Measurements from ENCODE around the gene USP17L15. TPM values are rescaled to one million over a fixed set of nuclear protein-coding genes. Genes with fewer than 3 reads are reported as not detected.

USP17L15 gene, protein sequence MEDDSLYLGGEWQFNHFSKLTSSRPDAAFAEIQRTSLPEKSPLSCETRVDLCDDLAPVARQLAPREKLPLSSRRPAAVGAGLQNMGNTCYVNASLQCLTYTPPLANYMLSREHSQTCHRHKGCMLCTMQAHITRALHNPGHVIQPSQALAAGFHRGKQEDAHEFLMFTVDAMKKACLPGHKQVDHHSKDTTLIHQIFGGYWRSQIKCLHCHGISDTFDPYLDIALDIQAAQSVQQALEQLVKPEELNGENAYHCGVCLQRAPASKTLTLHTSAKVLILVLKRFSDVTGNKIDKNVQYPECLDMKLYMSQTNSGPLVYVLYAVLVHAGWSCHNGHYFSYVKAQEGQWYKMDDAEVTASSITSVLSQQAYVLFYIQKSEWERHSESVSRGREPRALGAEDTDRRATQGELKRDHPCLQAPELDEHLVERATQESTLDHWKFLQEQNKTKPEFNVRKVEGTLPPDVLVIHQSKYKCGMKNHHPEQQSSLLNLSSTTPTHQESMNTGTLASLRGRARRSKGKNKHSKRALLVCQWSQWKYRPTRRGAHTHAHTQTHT
- not detected in 2 replicates for total RNA-seq

GRCh38 chr4:9234085-9234484, at the start of gene USP17L15:
Gene USP17L15 (plus strand): TSS chr4:9234385. CDS start chr4:9234385, 0 bp downstream.

DNA sequence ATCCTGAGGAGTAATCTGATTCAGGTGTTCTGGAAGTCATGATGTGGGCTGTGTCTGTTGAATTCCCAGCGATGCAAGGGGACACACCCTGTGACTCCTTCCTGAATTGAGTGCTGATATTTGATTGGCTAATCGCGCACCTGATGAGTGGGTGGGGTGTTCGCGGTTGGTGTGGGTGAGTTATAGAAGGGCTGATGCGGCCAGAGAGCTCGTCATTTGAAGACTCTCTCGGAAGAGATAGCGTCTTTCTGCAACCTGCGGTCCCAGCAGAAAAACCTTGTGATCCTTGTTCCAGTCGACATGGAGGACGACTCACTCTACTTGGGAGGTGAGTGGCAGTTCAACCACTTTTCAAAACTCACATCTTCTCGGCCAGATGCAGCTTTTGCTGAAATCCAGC, 23.8 kb upstream of the USP17L15 start, which contains the start of gene USP17L10:
USP17L10 (plus strand) TSS at position 301 of the 400 bp plus-strand sequence; CDS start at position 301, 0 bp downstream.

DNA sequence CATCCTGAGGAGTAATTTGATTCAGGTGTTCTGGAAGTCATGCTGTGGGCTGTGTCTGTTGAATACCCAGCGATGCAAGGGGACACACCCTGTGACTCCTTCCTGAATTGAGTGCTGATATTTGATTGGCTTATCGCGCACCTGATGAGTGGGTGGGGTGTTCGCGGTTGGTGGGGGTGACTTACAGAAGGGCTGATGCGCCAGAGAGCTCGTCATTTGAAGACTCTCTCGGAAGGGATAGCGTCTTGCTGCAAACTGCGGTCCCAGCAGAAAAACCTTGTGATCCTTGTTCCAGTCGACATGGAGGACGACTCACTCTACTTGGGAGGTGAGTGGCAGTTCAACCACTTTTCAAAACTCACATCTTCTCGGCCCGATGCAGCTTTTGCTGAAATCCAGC, 19.1 kb upstream of the USP17L15 start, which contains the start of gene USP17L11:
USP17L11 (plus strand) TSS at position 301 of the 400 bp plus-strand sequence; CDS start at position 301, 0 bp downstream.

GRCh38 chr4:9219852-9220251, 14.3 kb upstream of the USP17L15 start, which contains the start of gene USP17L12:
Gene USP17L12 (plus strand): TSS chr4:9220152. CDS start chr4:9220152, 0 bp downstream.

GRCh38 chr4:9224596-9224995, 9.6 kb upstream of the USP17L15 start, which contains the start of gene USP17L13:
Gene USP17L13 (plus strand): TSS chr4:9224896. CDS start chr4:9224896, 0 bp downstream.

GRCh38 chr4:9243579-9243978, 9.4 kb downstream of the USP17L15 start, which contains the start of gene USP17L17:
Gene USP17L17 (plus strand): TSS chr4:9243879. CDS start chr4:9243879, 0 bp downstream.

DNA sequence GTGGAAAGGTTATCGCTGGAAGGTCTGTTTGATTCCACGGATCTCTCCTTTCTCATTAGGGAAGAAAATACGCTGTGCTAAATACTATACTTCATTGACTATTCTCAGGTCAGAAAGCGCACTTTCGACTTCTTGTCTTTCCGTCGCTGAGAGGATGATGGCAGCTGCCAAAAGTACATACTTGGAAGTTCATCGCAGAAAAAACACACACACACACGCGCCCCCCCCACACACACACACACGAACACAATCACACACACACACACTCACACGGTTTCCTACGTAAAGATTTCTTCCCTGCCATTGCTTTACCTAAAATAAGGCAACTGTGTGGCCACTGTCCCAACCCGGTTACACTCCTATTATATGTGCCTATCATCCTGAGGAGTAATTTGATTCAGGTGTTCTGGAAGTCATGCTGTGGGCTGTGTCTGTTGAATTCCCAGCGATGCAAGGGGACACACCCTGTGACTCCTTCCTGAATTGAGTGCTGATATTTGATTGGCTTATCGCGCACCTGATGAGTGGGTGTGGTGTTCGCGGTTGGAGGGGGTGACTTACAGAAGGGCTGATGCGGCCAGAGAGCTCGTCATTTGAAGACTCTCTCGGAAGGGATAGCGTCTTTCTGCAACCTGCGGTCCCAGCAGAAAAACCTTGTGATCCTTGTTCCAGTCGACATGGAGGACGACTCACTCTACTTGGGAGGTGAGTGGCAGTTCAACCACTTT, 13.9 kb downstream of the USP17L15 start, which contains the start of gene USP17L18:
USP17L18 (plus strand) TSS at position 678 of the 728 bp plus-strand sequence; CDS start at position 678, 0 bp downstream.

DNA sequence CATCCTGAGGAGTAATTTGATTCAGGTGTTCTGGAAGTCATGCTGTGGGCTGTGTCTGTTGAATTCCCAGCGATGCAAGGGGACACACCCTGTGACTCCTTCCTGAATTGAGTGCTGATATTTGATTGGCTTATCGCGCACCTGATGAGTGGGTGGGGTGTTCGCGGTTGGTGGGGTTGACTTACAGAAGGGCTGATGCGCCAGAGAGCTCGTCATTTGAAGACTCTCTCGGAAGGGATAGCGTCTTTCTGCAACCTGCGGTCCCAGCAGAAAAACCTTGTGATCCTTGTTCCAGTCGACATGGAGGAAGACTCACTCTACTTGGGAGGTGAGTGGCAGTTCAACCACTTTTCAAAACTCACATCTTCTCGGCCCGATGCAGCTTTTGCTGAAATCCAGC, 18.9 kb downstream of the USP17L15 start, which contains the start of gene USP17L19:
USP17L19 (plus strand) TSS at position 301 of the 400 bp plus-strand sequence; CDS start at position 301, 0 bp downstream.

GRCh38 chr4:9257824-9258223, 23.6 kb downstream of the USP17L15 start, which contains the start of gene USP17L20:
Gene USP17L20 (plus strand): TSS chr4:9258124. CDS start chr4:9258124, 0 bp downstream.

DNA sequence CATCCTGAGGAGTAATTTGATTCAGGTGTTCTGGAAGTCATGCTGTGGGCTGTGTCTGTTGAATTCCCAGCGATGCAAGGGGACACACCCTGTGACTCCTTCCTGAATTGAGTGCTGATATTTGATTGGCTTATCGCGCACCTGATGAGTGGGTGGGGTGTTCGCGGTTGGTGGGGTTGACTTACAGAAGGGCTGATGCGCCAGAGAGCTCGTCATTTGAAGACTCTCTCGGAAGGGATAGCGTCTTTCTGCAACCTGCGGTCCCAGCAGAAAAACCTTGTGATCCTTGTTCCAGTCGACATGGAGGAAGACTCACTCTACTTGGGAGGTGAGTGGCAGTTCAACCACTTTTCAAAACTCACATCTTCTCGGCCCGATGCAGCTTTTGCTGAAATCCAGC, 28.4 kb downstream of the USP17L15 start, which contains the start of gene USP17L21:
USP17L21 (plus strand) TSS at position 301 of the 400 bp plus-strand sequence; CDS start at position 301, 0 bp downstream.

DNA sequence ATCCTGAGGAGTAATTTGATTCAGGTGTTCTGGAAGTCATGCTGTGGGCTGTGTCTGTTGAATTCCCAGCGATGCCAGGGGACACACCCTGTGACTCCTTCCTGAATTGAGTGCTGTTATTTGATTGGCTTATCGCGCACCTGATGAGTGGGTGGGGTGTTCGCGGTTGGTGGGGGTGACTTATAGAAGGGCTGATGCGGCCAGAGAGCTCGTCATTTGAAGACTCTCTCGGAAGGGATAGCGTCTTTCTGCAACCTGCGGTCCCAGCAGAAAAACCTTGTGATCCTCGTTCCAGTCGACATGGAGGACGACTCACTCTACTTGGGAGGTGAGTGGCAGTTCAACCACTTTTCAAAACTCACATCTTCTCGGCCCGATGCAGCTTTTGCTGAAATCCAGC, 33.1 kb downstream of the USP17L15 start, which contains the start of gene USP17L22:
USP17L22 (plus strand) TSS at position 301 of the 400 bp plus-strand sequence; CDS start at position 301, 0 bp downstream.

Other genes with a start within 250 kb of the USP17L15 start
- gene FAM90A26, start 64.0 kb upstream of the USP17L15 start, total RNA-seq: not detected in 2 replicates
- gene USP17L10, start 23.7 kb upstream of the USP17L15 start, total RNA-seq: not detected in 2 replicates
- not detected in 2 replicates for gene USP17L11, start 19.0 kb upstream of the USP17L15 start, total RNA-seq
- gene USP17L12, start 14.2 kb upstream of the USP17L15 start, total RNA-seq: not detected in 2 replicates
- gene USP17L13, start 9.5 kb upstream of the USP17L15 start, total RNA-seq: not detected in 2 replicates
- gene USP17L17, start 9.5 kb downstream of the USP17L15 start, total RNA-seq: not detected in 2 replicates
- not detected in 2 replicates for gene USP17L18, start 14.2 kb downstream of the USP17L15 start, total RNA-seq
- gene USP17L19, start 19.0 kb downstream of the USP17L15 start, total RNA-seq: not detected in 2 replicates
- not detected in 2 replicates for gene USP17L20, start 23.7 kb downstream of the USP17L15 start, total RNA-seq
- gene USP17L21, start 28.5 kb downstream of the USP17L15 start, total RNA-seq: not detected in 2 replicates
- gene USP17L22, start 33.2 kb downstream of the USP17L15 start, total RNA-seq: not detected in 2 replicates
- gene USP17L24, start 90.8 kb downstream of the USP17L15 start, total RNA-seq: not detected in 2 replicates
- not detected in 2 replicates for gene USP17L25, start 95.5 kb downstream of the USP17L15 start, total RNA-seq
- not detected in 2 replicates for gene USP17L26, start 100.3 kb downstream of the USP17L15 start, total RNA-seq
- not detected in 2 replicates for gene USP17L5, start 105.0 kb downstream of the USP17L15 start, total RNA-seq
- gene USP17L27, start 109.8 kb downstream of the USP17L15 start, total RNA-seq: not detected in 2 replicates
- not detected in 2 replicates for gene USP17L28, start 114.5 kb downstream of the USP17L15 start, total RNA-seq
- gene USP17L29, start 119.3 kb downstream of the USP17L15 start, total RNA-seq: not detected in 2 replicates
- not detected in 2 replicates for gene USP17L30, start 128.7 kb downstream of the USP17L15 start, total RNA-seq
- not detected in 2 replicates for gene DEFB131A, start 210.0 kb downstream of the USP17L15 start, total RNA-seq